DOHH2 (cell line): ENCODE measurements around the gene SLC25A28.

Source experiments
- CTCF ChIP-seq: fragments of 200-600 bp; sonication (generic); IDR thresholded peaks from one replicate; pipeline ENCODE4 v1.5.1; 2014; ENCODE audit warnings: antibody characterized with exemption, mild to moderate bottlenecking, low read depth, low read length; ENCODE audit not compliant: poor library complexity, severe bottlenecking
- EZH2phosphoT487 ChIP-seq: fragments of 200-600 bp; sonication (generic); IDR thresholded peaks from 2 replicates; pipeline ENCODE4 v1.6.1; 2017; ENCODE audit warnings: borderline replicate concordance, mild to moderate bottlenecking, antibody characterized with exemption, low read length, moderate library complexity, mixed read lengths

GRCh38 chr10:99598781-99599509 is 21.3 kb downstream of the SLC25A28 start:
- no peak for TF ChIP-seq CTCF
- TF ChIP-seq EZH2phosphoT487, result no peak
